Activated CD4-positive, alpha-beta memory T cell treated with anti-CD3 and anti-CD28 coated beads, Interleukin-2, amount 10 ng/mL, durations not matched to agents 7 days and 5 days (primary cell): ENCODE data around the gene ZFAND3. TPM values are rescaled to one million over a fixed set of nuclear protein-coding genes. Genes with fewer than 3 reads are reported as not detected.

Experiments
- CTCF ChIA-PET: fragments of 350-600 bp; sonication (Branson Sonifier 250); formaldehyde crosslinking; loops from one replicate; lab custom pipeline; 2021; ENCODE audit warnings: antibody characterized with exemption, inconsistent platforms; lab: Charles Lee
- POLR2A ChIA-PET: fragments of 350-600 bp; sonication (Branson Sonifier 250); formaldehyde crosslinking; loops from one replicate; lab custom pipeline; 2021; ENCODE audit warnings: antibody characterized with exemption; lab: Charles Lee
- DNase-seq: peaks from one replicate; pipeline ENCODE4 v3.0.0-alpha.2; 2020
- H3K27ac Mint-ChIP-seq: one replicate; pipeline ENCODE4 v1.8.0; 2021; ENCODE audit warnings: mild to moderate bottlenecking, mixed read lengths
- H3K27me3 Mint-ChIP-seq: one replicate; pipeline ENCODE4 v1.8.0; 2021; ENCODE audit warnings: mixed read lengths
- H3K36me3 Mint-ChIP-seq: one replicate; pipeline ENCODE4 v1.8.0; 2021; ENCODE audit warnings: low read depth, mixed read lengths
- H3K4me1 Mint-ChIP-seq: one replicate; pipeline ENCODE4 v1.8.0; 2021; ENCODE audit warnings: mixed read lengths
- H3K4me3 Mint-ChIP-seq: one replicate; pipeline ENCODE4 v1.8.0; 2021; ENCODE audit warnings: mild to moderate bottlenecking, mixed read lengths
- H3K9me3 Mint-ChIP-seq: one replicate; pipeline ENCODE4 v1.8.0; 2021; ENCODE audit warnings: mixed read lengths
- total RNA-seq, 2 experiments: library from RNA; stranded (reverse); gene quantifications; one replicate each; pipeline ENCODE4 v1.2.3, GENCODE V29; 2021

ZFAND3 gene
- total RNA-seq, 2 experiments from 2014 or later, result 35.2 to 38.2 TPM

DNA sequence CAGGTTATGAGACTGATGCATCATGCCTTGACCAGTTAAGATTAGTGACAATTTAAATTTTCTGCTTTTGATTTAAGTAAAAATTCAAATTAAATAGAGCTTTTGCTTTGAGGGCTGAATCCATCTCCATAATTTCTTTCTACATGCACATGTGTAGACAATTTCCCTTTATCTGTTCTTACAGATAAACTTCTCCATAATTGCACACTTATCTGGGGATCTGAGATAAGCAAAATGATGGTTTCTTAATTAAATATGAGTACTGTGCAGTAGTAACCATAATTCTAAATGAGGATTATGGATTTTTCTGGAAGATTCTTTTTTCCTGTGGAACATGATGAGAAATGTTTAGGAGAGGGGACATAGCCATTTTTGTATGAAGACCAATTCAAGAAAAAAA lies 44.7 kb downstream of the ZFAND3 start:
- Mint-ChIP-seq H3K9me3 (no peaks in the 10 kb centered on the region), H3K4me3 (no peak overlapping the region), H3K27ac (no peak overlapping the region), H3K4me1 (peaks cover 32% of the 10 kb centered on the region), H3K27me3 (no peaks in the 10 kb centered on the region), H3K36me3 (peaks cover 8% of the 10 kb centered on the region)
- DNase-seq, result no peak
- ChIA-PET CTCF (no interaction called here), POLR2A (no interaction called here)

- Mint-ChIP-seq H3K4me3 (no peak overlapping the region), H3K36me3 (peaks cover 10% of the 10 kb centered on the region), H3K9me3 (peaks cover 4% of the 10 kb centered on the region), H3K27ac (no peak overlapping the region), H3K27me3 (no peaks in the 10 kb centered on the region), H3K4me1 (peaks cover 28% of the 10 kb centered on the region)
- ChIA-PET POLR2A (no interaction called here), CTCF (interaction anchor here (0.5 kb wide), 1 partner anchor 93 kb away, joined by 3 read pairs; no protein-coding TSS in a partner anchor)
- no peak for DNase-seq
Measured at GRCh38 chr6:37865504-37865903, 46.0 kb downstream of the ZFAND3 start.

GRCh38 chr6:37866590-37867507 lies 47.3 kb downstream of the ZFAND3 start:
- CTCF ChIA-PET, result interaction anchor here (0.6 kb wide), 1 partner anchor 16 kb away, joined by 4 read pairs; no protein-coding TSS in a partner anchor
- H3K4me1 Mint-ChIP-seq, result peaks cover 25% of the 10 kb centered on the region
- no peak for DNase-seq
- H3K4me3 Mint-ChIP-seq, result no peak overlapping the region
- peaks cover 11% of the 10 kb centered on the region for H3K9me3 Mint-ChIP-seq
- no peaks in the 10 kb centered on the region for H3K27me3 Mint-ChIP-seq
- POLR2A ChIA-PET, result no interaction called here
- no peak overlapping the region for H3K27ac Mint-ChIP-seq
- H3K36me3 Mint-ChIP-seq, result peaks cover 19% of the 10 kb centered on the region

GRCh38 chr6:37867756-37868446 lies 48.4 kb downstream of the ZFAND3 start:
- peaks cover 16% of the 10 kb centered on the region for H3K9me3 Mint-ChIP-seq
- H3K4me1 Mint-ChIP-seq, result peaks cover 25% of the 10 kb centered on the region
- DNase-seq, result no peak
- no peak overlapping the region for H3K27ac Mint-ChIP-seq
- H3K36me3 Mint-ChIP-seq, result peaks cover 25% of the 10 kb centered on the region
- no peak overlapping the region for H3K4me3 Mint-ChIP-seq
- no peaks in the 10 kb centered on the region for H3K27me3 Mint-ChIP-seq
- ChIA-PET POLR2A (no interaction called here), CTCF (interaction anchor here (0.7 kb wide), 1 partner anchor 9 kb away, joined by 4 read pairs; no protein-coding TSS in a partner anchor)

GRCh38 chr6:37868447-37868825 lies 48.9 kb downstream of the ZFAND3 start:
- H3K27ac Mint-ChIP-seq, result no peak overlapping the region
- H3K36me3 Mint-ChIP-seq, result peaks cover 23% of the 10 kb centered on the region
- H3K27me3 Mint-ChIP-seq, result no peaks in the 10 kb centered on the region
- H3K4me1 Mint-ChIP-seq, result peaks cover 25% of the 10 kb centered on the region
- no peak overlapping the region for H3K4me3 Mint-ChIP-seq
- DNase-seq, result no peak
- H3K9me3 Mint-ChIP-seq, result peaks cover 16% of the 10 kb centered on the region
- ChIA-PET POLR2A (no interaction called here), CTCF (interaction anchor here (0.7 kb wide), 1 partner anchor 9 kb away, joined by 4 read pairs; no protein-coding TSS in a partner anchor)

GRCh38 chr6:37871616-37872372 lies 52.3 kb downstream of the ZFAND3 start:
- H3K36me3 Mint-ChIP-seq, result peaks cover 31% of the 10 kb centered on the region
- POLR2A ChIA-PET, result no interaction called here
- peaks cover 16% of the 10 kb centered on the region for H3K9me3 Mint-ChIP-seq
- CTCF ChIA-PET, result no interaction called here
- H3K27me3 Mint-ChIP-seq, result no peaks in the 10 kb centered on the region
- peaks cover 18% of the 10 kb centered on the region for H3K4me1 Mint-ChIP-seq
- H3K4me3 Mint-ChIP-seq, result no peak overlapping the region
- H3K27ac Mint-ChIP-seq, result no peak overlapping the region
- no peak for DNase-seq

- ChIA-PET POLR2A (no interaction called here), CTCF (no interaction called here)
- DNase-seq, result no peak
- H3K4me1 Mint-ChIP-seq, result peaks cover 13% of the 10 kb centered on the region
- H3K27me3 Mint-ChIP-seq, result no peaks in the 10 kb centered on the region
- H3K36me3 Mint-ChIP-seq, result peaks cover 31% of the 10 kb centered on the region
- H3K27ac Mint-ChIP-seq, result no peak overlapping the region
- H3K4me3 Mint-ChIP-seq, result no peak overlapping the region
- H3K9me3 Mint-ChIP-seq, result peaks cover 16% of the 10 kb centered on the region
Measured at GRCh38 chr6:37872373-37872745, 52.8 kb downstream of the ZFAND3 start.

- Mint-ChIP-seq H3K27me3 (no peaks in the 10 kb centered on the region), H3K9me3 (peaks cover 15% of the 10 kb centered on the region), H3K4me3 (no peak overlapping the region), H3K27ac (no peak overlapping the region), H3K36me3 (peaks cover 29% of the 10 kb centered on the region), H3K4me1 (peaks cover 2% of the 10 kb centered on the region)
- CTCF ChIA-PET, result no interaction called here
- POLR2A ChIA-PET, result no interaction called here
- no peak for DNase-seq
Measured at GRCh38 chr6:37874726-37875125, 55.2 kb downstream of the ZFAND3 start.

- peaks cover 12% of the 10 kb centered on the region for H3K9me3 Mint-ChIP-seq
- ChIA-PET CTCF (no interaction called here), POLR2A (no interaction called here)
- H3K27me3 Mint-ChIP-seq, result no peaks in the 10 kb centered on the region
- H3K4me1 Mint-ChIP-seq, result peaks cover 2% of the 10 kb centered on the region
- DNase-seq, result no peak
- no peak overlapping the region for H3K4me3 Mint-ChIP-seq
- H3K27ac Mint-ChIP-seq, result no peak overlapping the region
- H3K36me3 Mint-ChIP-seq, result peaks cover 27% of the 10 kb centered on the region
Measured at GRCh38 chr6:37875561-37876309, 56.2 kb downstream of the ZFAND3 start.

GRCh38 chr6:37876843-37877242 lies 57.3 kb downstream of the ZFAND3 start:
- Mint-ChIP-seq H3K27ac (no peak overlapping the region), H3K9me3 (peaks cover 6% of the 10 kb centered on the region), H3K4me1 (peaks cover 2% of the 10 kb centered on the region), H3K4me3 (no peak overlapping the region), H3K27me3 (no peaks in the 10 kb centered on the region), H3K36me3 (peaks cover 19% of the 10 kb centered on the region)
- DNase-seq, result no peak
- CTCF ChIA-PET, result no interaction called here
- POLR2A ChIA-PET, result no interaction called here

DNA sequence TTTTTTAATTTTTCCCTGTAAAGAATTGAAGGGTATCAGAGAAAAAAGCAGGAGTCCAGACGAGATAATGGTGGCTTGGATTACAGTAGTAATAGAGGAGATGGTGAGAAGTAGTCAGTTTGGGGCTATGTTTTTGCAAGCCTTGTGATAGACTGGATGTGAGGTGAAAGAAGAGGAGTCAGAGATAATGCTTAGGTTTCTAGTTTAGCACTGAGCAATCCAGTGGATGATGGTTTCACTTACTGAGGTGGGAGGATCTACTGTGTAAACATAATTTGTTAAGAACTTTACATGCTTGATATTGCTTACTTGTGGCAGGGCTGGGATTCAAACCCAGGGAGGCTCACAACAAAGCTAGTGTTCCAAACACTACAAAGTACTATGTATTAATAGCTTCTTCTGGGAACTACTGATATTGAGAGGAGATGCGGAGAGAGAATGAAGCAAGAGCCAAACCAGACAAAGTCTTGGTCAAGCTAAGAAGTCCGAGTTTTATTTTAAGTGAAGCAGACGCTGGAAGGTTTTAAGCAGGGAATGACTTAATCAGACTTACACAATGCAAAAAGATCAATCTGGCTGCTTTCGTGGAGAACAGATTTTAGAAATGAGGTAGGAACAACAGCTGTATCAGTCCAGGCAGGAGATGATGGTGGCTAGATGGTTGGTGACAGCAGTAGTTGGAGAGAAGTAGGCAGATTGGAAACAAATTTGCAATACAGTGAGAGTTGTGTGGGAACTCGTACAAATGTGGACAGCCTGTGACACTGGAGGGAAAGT lies 58.0 kb downstream of the ZFAND3 start:
- H3K4me1 Mint-ChIP-seq, result peaks cover 2% of the 10 kb centered on the region
- ChIA-PET POLR2A (interaction anchor here (1.4 kb wide), 1 partner anchor 19 kb away, joined by 3 read pairs; no protein-coding TSS in a partner anchor), CTCF (no interaction called here)
- no peak overlapping the region for H3K4me3 Mint-ChIP-seq
- no peaks in the 10 kb centered on the region for H3K27me3 Mint-ChIP-seq
- no peak for DNase-seq
- no peaks in the 10 kb centered on the region for H3K9me3 Mint-ChIP-seq
- peaks cover 12% of the 10 kb centered on the region for H3K36me3 Mint-ChIP-seq
- H3K27ac Mint-ChIP-seq, result no peak overlapping the region
